NCI-H2107 (cell line): ENCODE data around the gene CENPP.

Experiments
- DNase-seq: peaks from one replicate; lab custom pipeline; 2025; lab: John Stamatoyannopoulos, UW

CENPP gene

GRCh38 chr9:92659601-92660000, 333.8 kb downstream of the CENPP start:
- no peak for DNase-seq

- no peak for DNase-seq
These were observed 334.5 kb downstream of the CENPP start for GRCh38 chr9:92660266-92660665.

GRCh38 chr9:92661127-92661526, 335.4 kb downstream of the CENPP start:
- DNase-seq: no peak

GRCh38 chr9:92661743-92662142, 336.0 kb downstream of the CENPP start:
- DNase-seq: no peak

- DNase-seq: no peak
These were observed 337.4 kb downstream of the CENPP start for GRCh38 chr9:92663126-92663525.

- DNase-seq: no peak
These were observed 338.2 kb downstream of the CENPP start for GRCh38 chr9:92663951-92664350.

- no peak for DNase-seq
These were observed 338.8 kb downstream of the CENPP start for GRCh38 chr9:92664394-92665152.

GRCh38 chr9:92665836-92666235, 340.1 kb downstream of the CENPP start:
- no peak for DNase-seq

- DNase-seq: no peak
These were observed 340.5 kb downstream of the CENPP start for GRCh38 chr9:92666236-92666635.

- no peak for DNase-seq
These were observed 341.3 kb downstream of the CENPP start for GRCh38 chr9:92666912-92667532.

GRCh38 chr9:92668746-92669526, 343.2 kb downstream of the CENPP start:
- DNase-seq: no peak

GRCh38 chr9:92669527-92669889, 343.8 kb downstream of the CENPP start:
- no peak for DNase-seq
